GM12878 (cell line): Measurements from ENCODE around the gene IL1RL2. TPM values are rescaled to one million over a fixed set of nuclear protein-coding genes. Genes with fewer than 3 reads are reported as not detected.

Experiments
- ATAC-seq: fragments of 200-7000 bp; cut with Tn5 transposase; 3 replicates; pipeline ENCODE4 v1.9.1; 2020; ENCODE audit warnings: mild to moderate bottlenecking, moderate library complexity
- BruUV-seq: library from RNA; stranded (reverse); fragments of 400-500 nt; replicated peaks from 2 replicates; lab custom pipeline; 2021; lab: Mats Ljungman, UMichigan
- CTCF ChIA-PET: fragments of 300-600 bp; sonication (Branson Sonifier 250); formaldehyde crosslinking; extraction: SDS; loops from one replicate; lab custom pipeline; 2021; ENCODE audit warnings: inconsistent platforms; lab: Yijun Ruan, JAX
- POLR2A ChIA-PET: fragments of 350-600 bp; formaldehyde crosslinking; extraction: SDS; loops from one replicate; lab custom pipeline; 2021; ENCODE audit warnings: inconsistent platforms; lab: Charles Lee
- RAD21 ChIA-PET: fragments of 300-600 bp; sonication (Branson Sonifier 250); formaldehyde crosslinking; loops from one replicate; lab custom pipeline; 2023; ENCODE audit warnings: antibody characterized with exemption; ENCODE audit not compliant: unreplicated experiment; lab: Charles Lee
- SMC1A ChIA-PET: fragments of 300-600 bp; sonication (Branson Sonifier 250); formaldehyde crosslinking; loops from one replicate; lab custom pipeline; 2023; ENCODE audit not compliant: unreplicated experiment, uncharacterized antibody; lab: Charles Lee
- DNase-seq: peaks from one replicate; pipeline ENCODE4 v3.0.0-alpha.2; 2011; ENCODE audit warnings: low read depth, low spot score
- FAIRE-seq: peaks from 3 replicates; lab custom pipeline; 2011; peaks lifted over from hg19 to GRCh38; lab: Jason Lieb, UNC
- H2AFZ ChIP-seq: 2 replicates; pipeline ENCODE4 v1.6.0; 2011; ENCODE audit warnings: low read depth, low read length, control low read depth; ENCODE audit not compliant: control insufficient read depth
- H3K27ac ChIP-seq: 2 replicates; pipeline ENCODE4 v1.5.1; 2011; ENCODE audit warnings: control low read depth; ENCODE audit not compliant: control insufficient read depth, insufficient read depth
- H3K27me3 ChIP-seq, 2 experiments: replicated peaks in 1 of 2; 2 replicates each; pipeline versions ENCODE4 v1.6.0 to v1.6.1; 2011; ENCODE audit warnings: low read length in 1 of 2; ENCODE audit not compliant: control insufficient read depth in 2 of 2, insufficient read depth in 2 of 2
- H3K36me3 ChIP-seq, 2 experiments: 2 replicates each; pipeline ENCODE4 v1.5.1; 2011; ENCODE audit warnings: low read length in 1 of 2; ENCODE audit not compliant: control insufficient read depth in 2 of 2, insufficient read depth in 2 of 2
- H3K4me1 ChIP-seq: 2 replicates; pipeline ENCODE4 v1.6.1; 2011; ENCODE audit warnings: mild to moderate bottlenecking, low read length, moderate library complexity, mixed read lengths; ENCODE audit not compliant: control insufficient read depth, insufficient read depth
- H3K4me2 ChIP-seq: 2 replicates; pipeline ENCODE4 v1.6.0; 2011; ENCODE audit warnings: control low read depth; ENCODE audit not compliant: control insufficient read depth, insufficient read depth
- H3K4me3 ChIP-seq: fragments of 200-600 bp; sonication (generic); 2 replicates; pipeline ENCODE4 v1.5.1; 2016
- H3K79me2 ChIP-seq: 2 replicates; pipeline ENCODE4 v1.6.0; 2011; ENCODE audit warnings: low read length; ENCODE audit not compliant: control insufficient read depth, insufficient read depth
- H3K9ac ChIP-seq: 2 replicates; pipeline ENCODE4 v1.8.0; 2011; ENCODE audit warnings: low read length, control low read depth, mixed read lengths; ENCODE audit not compliant: control insufficient read depth, insufficient read depth
- H3K9me3 ChIP-seq: replicated peaks from 3 replicates; pipeline ENCODE4 v1.5.1; 2011; ENCODE audit warnings: mild to moderate bottlenecking, low read length; ENCODE audit not compliant: control insufficient read depth, insufficient read depth
- H4K20me1 ChIP-seq: 2 replicates; pipeline ENCODE4 v1.6.0; 2011; ENCODE audit not compliant: control insufficient read depth, insufficient read depth
- CEBPB ChIP-seq, 2 experiments: fragments of 150-350 bp in 1 of 2; IDR thresholded peaks; 2 replicates each; pipeline ENCODE4 v1.6.1; 2012 to 2014; ENCODE audit warnings: low read depth in 2 of 2, low read length in 2 of 2, borderline replicate concordance in 1 of 2, inconsistent platforms in 1 of 2
- KDM1A ChIP-seq: fragments of 200-600 bp; sonication (generic); IDR thresholded peaks from 2 replicates; pipeline ENCODE4 v1.6.1; 2016; ENCODE audit warnings: borderline replicate concordance
- SMARCA5 ChIP-seq: fragments of 450-650 bp; IDR thresholded peaks from 2 replicates; pipeline ENCODE4 v1.6.1; 2017; ENCODE audit warnings: mild to moderate bottlenecking
- SRF ChIP-seq, 2 experiments: IDR thresholded peaks; 2 replicates each; pipeline ENCODE4 v1.6.1; 2011; ENCODE audit warnings: low read depth in 2 of 2, low read length in 2 of 2, mild to moderate bottlenecking in 1 of 2, moderate library complexity in 1 of 2
- WRNIP1 ChIP-seq: IDR thresholded peaks from 2 replicates; pipeline ENCODE4 v1.6.1; 2011; ENCODE audit warnings: low read depth, low read length, improper control_type of control experiment, borderline replicate concordance
- WGBS: methylation state at CpG from one replicate; pipeline ENCODE4 v1.1.6; 2016; ENCODE audit warnings: low lambda C conversion rate; ENCODE audit not compliant: insufficient replicate concordance, insufficient coverage; ENCODE audit errors: missing lambda C conversion rate; 5-methylcytosine and 5-hydroxymethylcytosine counted together
- in situ Hi-C: fragments of 300-500 bp; cut with MboI; formaldehyde crosslinking; loops from 9 replicates; pipeline ENCODE4 v1.14.3; 2018; ENCODE audit warnings: mixed read lengths
- intact Hi-C: fragments of 100-400 bp; cut with micrococcal nuclease; formaldehyde crosslinking; loops from one replicate; pipeline ENCODE4 v1.14.2; 2022; ENCODE audit not compliant: unreplicated experiment
- polyA plus RNA-seq, 11 experiments: library from polyadenylated mRNA; depleted of rRNA in 4 of 11; unstranded in 6 of 11; stranded (reverse) in 5 of 11; fragments of >200 nt; fragmentation: Nextera tagmentation in 4 of 11; fragmentation: Illumina TruSeq in 1 of 11; extraction: Ambion mirVana in 4 of 11; extraction: Trizol in 1 of 11; gene quantifications; 1 replicate in 1 of 11; 2 replicates in 10 of 11; pipeline versions ENCODE4 v1.2.1 to v1.2.3, GENCODE V29; 2011 to 2016; ENCODE audit warnings: inconsistent platforms in 2 of 11, missing spikeins in 2 of 11, low read depth in 1 of 11
- total RNA-seq, 4 experiments: library from RNA; depleted of rRNA in 3 of 4; stranded (reverse); fragments of >200 nt in 3 of 4; fragmentation: Illumina TruSeq in 1 of 4; extraction: Trizol in 1 of 4; gene quantifications; 2 replicates each; pipeline versions ENCODE4 v1.2.1 to v1.2.3, GENCODE V29; 2013 to 2021
- TF ChIP-seq, protein P1 (sequence below): IDR thresholded peaks from 2 replicates; pipeline ENCODE4 v1.6.1; 2012; ENCODE audit warnings: low read depth, low read length, improper control_type of control experiment
- TF ChIP-seq, protein P2 (sequence below): fragments of 450-650 bp; IDR thresholded peaks from 2 replicates; pipeline ENCODE4 v1.6.1; 2016; ENCODE audit warnings: mild to moderate bottlenecking
- TF ChIP-seq, protein P3 (sequence below): IDR thresholded peaks from 2 replicates; pipeline ENCODE4 v1.6.1; 2012; ENCODE audit warnings: improper control_type of control experiment, low read depth, low read length; ENCODE audit not compliant: insufficient replicate concordance
- TF ChIP-seq, protein P4 (sequence below): IDR thresholded peaks from 2 replicates; pipeline ENCODE4 v1.6.1; 2011; ENCODE audit warnings: low read depth, mild to moderate bottlenecking, low read length, moderate library complexity, borderline replicate concordance; ENCODE audit errors: extremely low read depth
- TF ChIP-seq, protein P5 (sequence below): fragments of 450-650 bp; IDR thresholded peaks from 2 replicates; pipeline ENCODE4 v1.6.1; 2017; ENCODE audit warnings: mild to moderate bottlenecking, moderate library complexity

The IL1RL2 gene
- total and polyA plus RNA-seq, 10 of the 15 experiments (the other 5 are each of a cell fraction or from before 2014, with no cell fraction given), result not detected

DNA sequence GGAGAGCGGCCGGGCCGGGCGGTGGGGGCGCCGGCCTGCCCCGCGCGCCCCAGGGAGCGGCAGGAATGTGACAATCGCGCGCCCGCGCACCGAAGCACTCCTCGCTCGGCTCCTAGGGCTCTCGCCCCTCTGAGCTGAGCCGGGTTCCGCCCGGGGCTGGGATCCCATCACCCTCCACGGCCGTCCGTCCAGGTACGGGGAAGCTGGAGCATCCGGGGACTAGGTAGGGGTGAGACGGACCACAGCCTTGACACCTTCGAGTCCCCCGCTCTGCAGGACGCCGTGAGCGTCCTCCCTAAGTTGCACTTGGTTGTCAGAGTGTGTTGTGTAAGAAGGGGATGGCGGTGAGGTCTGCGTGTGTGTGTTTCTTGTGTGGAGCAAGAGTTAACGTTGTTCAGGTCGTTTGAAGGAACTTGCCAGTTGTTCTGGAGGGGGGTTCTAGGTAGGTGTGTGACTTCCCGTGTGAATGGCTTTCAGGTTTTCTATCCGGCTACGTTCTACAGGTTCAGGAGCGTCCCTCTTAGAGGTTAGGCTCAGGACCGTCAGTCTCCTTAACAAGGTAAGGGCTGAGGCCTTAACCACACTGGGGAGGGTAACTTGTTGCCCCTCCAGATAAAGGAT is 43.9 kb upstream of the IL1RL2 start:
- no peak overlapping the region for H3K9ac ChIP-seq
- no peaks in the 10 kb centered on the region for H3K79me2 ChIP-seq
- ChIA-PET SMC1A (interaction anchor here (1.1 to 1.7 kb wide), 2 partner anchors 11 to 123 kb away, joined by 4 to 5 read pairs; no protein-coding TSS in a partner anchor), POLR2A (no interaction called here), CTCF (no interaction called here), RAD21 (no interaction called here)
- no TSS peak for BruUV-seq
- ATAC-seq (no peak), DNase-seq (no peak), FAIRE-seq (no peak)
- intact Hi-C loops (no loop called here), in situ Hi-C loops (no loop called here)
- no peak overlapping the region; the same call in 1 of the 2 replicates for H3K4me2 ChIP-seq
- H3K27me3 ChIP-seq, result no peaks in the 10 kb centered on the region
- no peaks in the 10 kb centered on the region for H4K20me1 ChIP-seq
- WGBS, result 45% methylated on average over 32 of the region's 42 CpGs
- no peak overlapping the region for H3K4me3 ChIP-seq
- no peaks in the 10 kb centered on the region for H3K4me1 ChIP-seq
- no peak overlapping the region for H3K27ac ChIP-seq
- H2AFZ ChIP-seq, result no peak overlapping the region
- H3K36me3 ChIP-seq, result no peaks in the 10 kb centered on the region; a peak in 2 of 4 replicates
- peaks cover 46% of the 10 kb centered on the region; the same call in 2 of the 3 replicates for H3K9me3 ChIP-seq
- TF ChIP-seq SMARCA5, result no peak
- TF ChIP-seq, protein P1, sequence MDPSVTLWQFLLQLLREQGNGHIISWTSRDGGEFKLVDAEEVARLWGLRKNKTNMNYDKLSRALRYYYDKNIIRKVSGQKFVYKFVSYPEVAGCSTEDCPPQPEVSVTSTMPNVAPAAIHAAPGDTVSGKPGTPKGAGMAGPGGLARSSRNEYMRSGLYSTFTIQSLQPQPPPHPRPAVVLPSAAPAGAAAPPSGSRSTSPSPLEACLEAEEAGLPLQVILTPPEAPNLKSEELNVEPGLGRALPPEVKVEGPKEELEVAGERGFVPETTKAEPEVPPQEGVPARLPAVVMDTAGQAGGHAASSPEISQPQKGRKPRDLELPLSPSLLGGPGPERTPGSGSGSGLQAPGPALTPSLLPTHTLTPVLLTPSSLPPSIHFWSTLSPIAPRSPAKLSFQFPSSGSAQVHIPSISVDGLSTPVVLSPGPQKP, result no peak
- TF ChIP-seq, protein P2, sequence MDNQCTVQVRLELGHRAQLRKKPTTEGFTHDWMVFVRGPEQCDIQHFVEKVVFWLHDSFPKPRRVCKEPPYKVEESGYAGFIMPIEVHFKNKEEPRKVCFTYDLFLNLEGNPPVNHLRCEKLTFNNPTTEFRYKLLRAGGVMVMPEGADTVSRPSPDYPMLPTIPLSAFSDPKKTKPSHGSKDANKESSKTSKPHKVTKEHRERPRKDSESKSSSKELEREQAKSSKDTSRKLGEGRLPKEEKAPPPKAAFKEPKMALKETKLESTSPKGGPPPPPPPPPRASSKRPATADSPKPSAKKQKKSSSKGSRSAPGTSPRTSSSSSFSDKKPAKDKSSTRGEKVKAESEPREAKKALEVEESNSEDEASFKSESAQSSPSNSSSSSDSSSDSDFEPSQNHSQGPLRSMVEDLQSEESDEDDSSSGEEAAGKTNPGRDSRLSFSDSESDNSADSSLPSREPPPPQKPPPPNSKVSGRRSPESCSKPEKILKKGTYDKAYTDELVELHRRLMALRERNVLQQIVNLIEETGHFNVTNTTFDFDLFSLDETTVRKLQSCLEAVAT, result no peak
- TF ChIP-seq SRF (IDR thresholded peaks at IDR 0.05; ENCODE audit: low read depth in 2 of 2, low read length in 2 of 2), result no peak
- TF ChIP-seq, protein P3, sequence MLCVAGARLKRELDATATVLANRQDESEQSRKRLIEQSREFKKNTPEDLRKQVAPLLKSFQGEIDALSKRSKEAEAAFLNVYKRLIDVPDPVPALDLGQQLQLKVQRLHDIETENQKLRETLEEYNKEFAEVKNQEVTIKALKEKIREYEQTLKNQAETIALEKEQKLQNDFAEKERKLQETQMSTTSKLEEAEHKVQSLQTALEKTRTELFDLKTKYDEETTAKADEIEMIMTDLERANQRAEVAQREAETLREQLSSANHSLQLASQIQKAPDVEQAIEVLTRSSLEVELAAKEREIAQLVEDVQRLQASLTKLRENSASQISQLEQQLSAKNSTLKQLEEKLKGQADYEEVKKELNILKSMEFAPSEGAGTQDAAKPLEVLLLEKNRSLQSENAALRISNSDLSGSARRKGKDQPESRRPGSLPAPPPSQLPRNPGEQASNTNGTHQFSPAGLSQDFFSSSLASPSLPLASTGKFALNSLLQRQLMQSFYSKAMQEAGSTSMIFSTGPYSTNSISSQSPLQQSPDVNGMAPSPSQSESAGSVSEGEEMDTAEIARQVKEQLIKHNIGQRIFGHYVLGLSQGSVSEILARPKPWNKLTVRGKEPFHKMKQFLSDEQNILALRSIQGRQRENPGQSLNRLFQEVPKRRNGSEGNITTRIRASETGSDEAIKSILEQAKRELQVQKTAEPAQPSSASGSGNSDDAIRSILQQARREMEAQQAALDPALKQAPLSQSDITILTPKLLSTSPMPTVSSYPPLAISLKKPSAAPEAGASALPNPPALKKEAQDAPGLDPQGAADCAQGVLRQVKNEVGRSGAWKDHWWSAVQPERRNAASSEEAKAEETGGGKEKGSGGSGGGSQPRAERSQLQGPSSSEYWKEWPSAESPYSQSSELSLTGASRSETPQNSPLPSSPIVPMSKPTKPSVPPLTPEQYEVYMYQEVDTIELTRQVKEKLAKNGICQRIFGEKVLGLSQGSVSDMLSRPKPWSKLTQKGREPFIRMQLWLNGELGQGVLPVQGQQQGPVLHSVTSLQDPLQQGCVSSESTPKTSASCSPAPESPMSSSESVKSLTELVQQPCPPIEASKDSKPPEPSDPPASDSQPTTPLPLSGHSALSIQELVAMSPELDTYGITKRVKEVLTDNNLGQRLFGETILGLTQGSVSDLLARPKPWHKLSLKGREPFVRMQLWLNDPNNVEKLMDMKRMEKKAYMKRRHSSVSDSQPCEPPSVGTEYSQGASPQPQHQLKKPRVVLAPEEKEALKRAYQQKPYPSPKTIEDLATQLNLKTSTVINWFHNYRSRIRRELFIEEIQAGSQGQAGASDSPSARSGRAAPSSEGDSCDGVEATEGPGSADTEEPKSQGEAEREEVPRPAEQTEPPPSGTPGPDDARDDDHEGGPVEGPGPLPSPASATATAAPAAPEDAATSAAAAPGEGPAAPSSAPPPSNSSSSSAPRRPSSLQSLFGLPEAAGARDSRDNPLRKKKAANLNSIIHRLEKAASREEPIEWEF, result no peak
- TF ChIP-seq, protein P4, sequence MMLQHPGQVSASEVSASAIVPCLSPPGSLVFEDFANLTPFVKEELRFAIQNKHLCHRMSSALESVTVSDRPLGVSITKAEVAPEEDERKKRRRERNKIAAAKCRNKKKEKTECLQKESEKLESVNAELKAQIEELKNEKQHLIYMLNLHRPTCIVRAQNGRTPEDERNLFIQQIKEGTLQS, result no peak
- TF ChIP-seq CEBPB (IDR thresholded peaks at IDR 0.05; ENCODE audit: borderline replicate concordance in 1 of 2, low read depth in 2 of 2, low read length in 2 of 2), result no peak
- no peak for TF ChIP-seq KDM1A
- TF ChIP-seq, protein P5, sequence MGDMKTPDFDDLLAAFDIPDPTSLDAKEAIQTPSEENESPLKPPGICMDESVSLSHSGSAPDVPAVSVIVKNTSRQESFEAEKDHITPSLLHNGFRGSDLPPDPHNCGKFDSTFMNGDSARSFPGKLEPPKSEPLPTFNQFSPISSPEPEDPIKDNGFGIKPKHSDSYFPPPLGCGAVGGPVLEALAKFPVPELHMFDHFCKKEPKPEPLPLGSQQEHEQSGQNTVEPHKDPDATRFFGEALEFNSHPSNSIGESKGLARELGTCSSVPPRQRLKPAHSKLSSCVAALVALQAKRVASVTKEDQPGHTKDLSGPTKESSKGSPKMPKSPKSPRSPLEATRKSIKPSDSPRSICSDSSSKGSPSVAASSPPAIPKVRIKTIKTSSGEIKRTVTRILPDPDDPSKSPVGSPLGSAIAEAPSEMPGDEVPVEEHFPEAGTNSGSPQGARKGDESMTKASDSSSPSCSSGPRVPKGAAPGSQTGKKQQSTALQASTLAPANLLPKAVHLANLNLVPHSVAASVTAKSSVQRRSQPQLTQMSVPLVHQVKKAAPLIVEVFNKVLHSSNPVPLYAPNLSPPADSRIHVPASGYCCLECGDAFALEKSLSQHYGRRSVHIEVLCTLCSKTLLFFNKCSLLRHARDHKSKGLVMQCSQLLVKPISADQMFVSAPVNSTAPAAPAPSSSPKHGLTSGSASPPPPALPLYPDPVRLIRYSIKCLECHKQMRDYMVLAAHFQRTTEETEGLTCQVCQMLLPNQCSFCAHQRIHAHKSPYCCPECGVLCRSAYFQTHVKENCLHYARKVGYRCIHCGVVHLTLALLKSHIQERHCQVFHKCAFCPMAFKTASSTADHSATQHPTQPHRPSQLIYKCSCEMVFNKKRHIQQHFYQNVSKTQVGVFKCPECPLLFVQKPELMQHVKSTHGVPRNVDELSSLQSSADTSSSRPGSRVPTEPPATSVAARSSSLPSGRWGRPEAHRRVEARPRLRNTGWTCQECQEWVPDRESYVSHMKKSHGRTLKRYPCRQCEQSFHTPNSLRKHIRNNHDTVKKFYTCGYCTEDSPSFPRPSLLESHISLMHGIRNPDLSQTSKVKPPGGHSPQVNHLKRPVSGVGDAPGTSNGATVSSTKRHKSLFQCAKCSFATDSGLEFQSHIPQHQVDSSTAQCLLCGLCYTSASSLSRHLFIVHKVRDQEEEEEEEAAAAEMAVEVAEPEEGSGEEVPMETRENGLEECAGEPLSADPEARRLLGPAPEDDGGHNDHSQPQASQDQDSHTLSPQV, result no peak
- TF ChIP-seq WRNIP1, result no peak
